MM.1S (cell line): Measurements from ENCODE around the gene WWC2.

Source experiments
- DNase-seq: peaks from one replicate; pipeline ENCODE4 v3.0.0-alpha.2; 2015
- H2AFZ ChIP-seq: fragments of 300-600 bp; sonication (generic); 2 replicates; pipeline ENCODE4 v1.6.0; 2016; ENCODE audit warnings: antibody characterized with exemption, low read length
- H3F3A ChIP-seq: fragments of 300-600 bp; sonication (generic); 2 replicates; pipeline ENCODE4 v1.6.1; 2016; ENCODE audit warnings: mild to moderate bottlenecking, antibody characterized with exemption, low read length, moderate library complexity, mixed read lengths; ENCODE audit not compliant: insufficient read depth
- H3K27ac ChIP-seq: fragments of 300-600 bp; sonication (generic); 2 replicates; pipeline ENCODE4 v1.5.1; 2016; ENCODE audit warnings: mild to moderate bottlenecking, low read length
- H3K27me3 ChIP-seq: fragments of 300-600 bp; sonication (generic); replicated peaks from 2 replicates; pipeline ENCODE4 v1.6.0; 2016; ENCODE audit warnings: low read length; ENCODE audit not compliant: insufficient read depth
- H3K36me3 ChIP-seq: fragments of 300-600 bp; sonication (generic); replicated peaks from 2 replicates; pipeline ENCODE4 v1.6.1; 2016; ENCODE audit warnings: mild to moderate bottlenecking, low read length, mixed read lengths; ENCODE audit not compliant: insufficient read depth
- H3K4me1 ChIP-seq: fragments of 300-600 bp; sonication (generic); 2 replicates; pipeline ENCODE4 v1.6.1; 2016; ENCODE audit warnings: low read length, mixed read lengths
- H3K4me2 ChIP-seq: fragments of 300-600 bp; sonication (generic); 2 replicates; pipeline ENCODE4 v1.6.0; 2016; ENCODE audit warnings: low read depth, low read length
- H3K4me3 ChIP-seq: fragments of 300-600 bp; sonication (generic); 2 replicates; pipeline ENCODE4 v1.5.1; 2016; ENCODE audit warnings: low read length, mixed read lengths
- H3K79me2 ChIP-seq: fragments of 300-600 bp; sonication (generic); 2 replicates; pipeline ENCODE4 v1.6.1; 2016; ENCODE audit warnings: mixed run types, low read length, mixed read lengths
- H3K9ac ChIP-seq: fragments of 300-600 bp; sonication (generic); 2 replicates; pipeline ENCODE4 v1.6.1; 2016; ENCODE audit warnings: low read length, mixed read lengths
- H3K9me2 ChIP-seq: fragments of 300-600 bp; sonication (generic); replicated peaks from 2 replicates; pipeline ENCODE4 v1.6.1; 2016; ENCODE audit warnings: mild to moderate bottlenecking, low read length, mixed read lengths; ENCODE audit not compliant: insufficient read depth
- H3K9me3 ChIP-seq: fragments of 300-600 bp; sonication (generic); replicated peaks from 2 replicates; pipeline ENCODE4 v1.6.1; 2016; ENCODE audit warnings: mild to moderate bottlenecking, low read length, mixed read lengths; ENCODE audit not compliant: insufficient read depth
- H4K20me1 ChIP-seq: fragments of 300-600 bp; sonication (generic); 2 replicates; pipeline ENCODE4 v1.6.1; 2016; ENCODE audit warnings: mild to moderate bottlenecking, low read length, moderate library complexity, mixed read lengths; ENCODE audit not compliant: insufficient read depth
- CTCF ChIP-seq: fragments of 300-600 bp; sonication (generic); IDR thresholded peaks from 2 replicates; pipeline ENCODE4 v1.5.1; 2016; ENCODE audit warnings: antibody characterized with exemption, low read length, mixed read lengths
- EZH2 ChIP-seq: fragments of 300-600 bp; sonication (generic); optimal IDR thresholded peaks from 2 replicates; pipeline ENCODE3; 2017; ENCODE audit warnings: low read depth, mild to moderate bottlenecking, antibody characterized with exemption, low read length, mixed read lengths
- EZH2phosphoT487 ChIP-seq: fragments of 300-600 bp; sonication (generic); IDR thresholded peaks from 2 replicates; pipeline ENCODE4 v1.6.1; 2018; ENCODE audit warnings: antibody characterized with exemption, low read length

Gene WWC2

DNA sequence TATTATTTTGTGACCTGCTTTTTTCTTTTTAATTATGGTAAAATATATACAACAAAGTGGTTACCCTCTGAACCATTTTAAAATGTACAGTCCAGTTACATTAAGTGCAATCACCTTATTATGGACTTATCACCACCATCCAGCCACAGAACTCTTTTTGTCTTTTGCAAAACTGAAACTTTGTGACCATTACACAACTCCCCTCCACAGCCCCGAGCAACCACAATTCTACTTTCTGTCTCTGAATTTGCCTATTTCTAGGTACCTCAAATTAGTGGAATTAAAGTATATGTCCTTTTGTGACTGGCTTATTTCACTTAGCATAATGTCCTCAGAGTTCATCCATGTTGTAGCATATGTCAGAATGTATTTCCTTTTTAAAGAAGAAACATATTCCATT, 39.3 kb upstream of the WWC2 start:
- H3K36me3 ChIP-seq, result no peaks in the 10 kb centered on the region
- no peaks in the 10 kb centered on the region for H3K9me2 ChIP-seq
- DNase-seq, result peak; percentile 56
- TF ChIP-seq CTCF (no peak), EZH2 (no peak), EZH2phosphoT487 (no peak)
- H4K20me1 ChIP-seq, result no peaks in the 10 kb centered on the region
- H2AFZ ChIP-seq, result no peak overlapping the region
- H3K4me2 ChIP-seq, result no peak overlapping the region
- no peak overlapping the region for H3K9ac ChIP-seq
- H3K79me2 ChIP-seq, result no peaks in the 10 kb centered on the region
- H3K4me1 ChIP-seq, result peaks cover 14% of the 10 kb centered on the region
- no peaks in the 10 kb centered on the region for H3F3A ChIP-seq
- no peaks in the 10 kb centered on the region for H3K9me3 ChIP-seq
- H3K27me3 ChIP-seq, result no peaks in the 10 kb centered on the region
- no peak overlapping the region for H3K4me3 ChIP-seq
- no peak overlapping the region for H3K27ac ChIP-seq

DNA sequence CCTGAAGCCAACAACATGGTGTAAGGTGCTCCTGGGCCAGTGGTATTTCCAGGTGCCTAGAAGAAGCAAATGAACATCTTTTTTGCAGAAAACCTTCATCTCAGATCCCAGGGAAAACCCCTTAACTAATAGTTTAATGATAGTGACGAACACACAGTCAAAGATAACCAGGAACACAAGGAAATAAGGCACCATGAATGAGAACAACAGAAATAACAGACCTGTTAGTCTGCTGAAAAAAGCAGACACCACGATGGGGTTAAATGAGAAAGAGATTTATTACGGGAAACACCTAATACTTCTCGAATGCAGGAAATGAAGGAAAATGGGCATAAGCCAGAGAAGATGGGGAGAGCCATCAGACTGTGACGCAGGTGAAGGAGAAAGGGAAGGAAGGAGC, 30.6 kb upstream of the WWC2 start:
- H3K4me2 ChIP-seq, result no peak overlapping the region
- no peak overlapping the region for H3K4me3 ChIP-seq
- no peak for DNase-seq
- no peaks in the 10 kb centered on the region for H3K79me2 ChIP-seq
- H3K27me3 ChIP-seq, result no peaks in the 10 kb centered on the region
- H2AFZ ChIP-seq, result no peak overlapping the region
- no peak overlapping the region for H3K9ac ChIP-seq
- no peaks in the 10 kb centered on the region for H3K9me2 ChIP-seq
- TF ChIP-seq CTCF (no peak), EZH2phosphoT487 (no peak), EZH2 (no peak)
- no peak overlapping the region for H3K27ac ChIP-seq
- no peaks in the 10 kb centered on the region for H3K36me3 ChIP-seq
- no peaks in the 10 kb centered on the region for H3F3A ChIP-seq
- H3K4me1 ChIP-seq, result peaks cover 10% of the 10 kb centered on the region
- no peaks in the 10 kb centered on the region for H4K20me1 ChIP-seq
- H3K9me3 ChIP-seq, result no peaks in the 10 kb centered on the region

GRCh38 chr4:183071222-183071621, 27.8 kb upstream of the WWC2 start:
- Histone ChIP-seq H3K4me3 (no peak overlapping the region), H3K79me2 (no peaks in the 10 kb centered on the region), H3K27ac (no peak overlapping the region), H3K4me1 (no peaks in the 10 kb centered on the region), H3K4me2 (no peak overlapping the region), H3F3A (no peaks in the 10 kb centered on the region), H3K9me2 (no peaks in the 10 kb centered on the region), H3K36me3 (no peaks in the 10 kb centered on the region), H4K20me1 (no peaks in the 10 kb centered on the region), H3K27me3 (no peaks in the 10 kb centered on the region), H2AFZ (no peak overlapping the region), H3K9me3 (no peaks in the 10 kb centered on the region), H3K9ac (no peak overlapping the region)
- TF ChIP-seq CTCF (no peak), EZH2phosphoT487 (no peak), EZH2 (no peak)
- no peak for DNase-seq
